ENCODE measurements around the gene DNAJC5.

DNA sequence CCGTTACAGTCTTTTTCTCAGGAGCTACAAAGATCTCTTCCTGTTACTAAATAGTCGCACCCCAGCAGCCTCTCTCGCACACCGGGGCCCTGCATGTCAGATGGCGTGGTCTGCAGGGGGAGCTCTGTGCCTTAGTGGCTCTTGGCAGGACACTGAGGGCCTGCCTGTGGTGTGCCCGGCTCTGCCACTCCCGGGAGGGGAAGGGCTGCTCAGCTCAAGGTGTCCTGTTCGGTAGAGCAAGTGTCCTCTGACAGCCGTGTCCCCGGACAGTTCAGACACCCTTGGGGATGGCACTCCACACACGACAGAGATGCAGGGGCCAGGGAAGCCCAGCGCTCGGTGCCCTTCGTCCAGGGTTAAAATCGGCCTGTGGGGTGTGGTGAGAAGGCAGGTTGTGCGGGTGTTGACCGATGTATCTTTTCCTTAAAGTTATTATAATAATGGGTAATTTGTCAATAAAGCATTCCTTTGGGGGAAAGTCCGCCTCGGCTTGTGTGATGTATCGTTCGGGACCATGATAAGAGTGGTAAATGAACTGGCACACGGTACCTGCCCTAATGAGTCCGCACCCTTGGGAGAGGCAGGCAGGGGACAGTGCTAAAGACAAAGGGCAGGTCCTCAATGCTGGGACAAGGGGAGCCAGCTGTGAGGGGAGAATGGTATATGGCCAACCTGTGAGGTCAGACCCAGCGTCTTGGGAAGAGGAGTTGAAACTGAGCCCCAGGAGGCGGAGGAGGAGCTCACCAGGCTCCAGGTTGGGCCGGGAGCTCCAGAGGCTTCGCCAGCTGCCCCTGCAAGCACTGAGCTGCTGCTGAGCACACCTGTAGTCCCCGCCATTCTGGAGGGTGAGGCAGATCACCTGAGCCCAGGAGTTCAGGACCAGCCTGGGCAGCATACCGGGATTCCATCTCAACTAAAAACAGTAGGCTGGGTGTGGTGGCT, 3.6 kb upstream of the DNAJC5 start:
- TF ChIP-seq MTF1 (CRISPR knock-in tag; IDR thresholded peaks at IDR 0.05; ENCODE audit: borderline replicate concordance), result no peak
- no peak for TF ChIP-seq GABPA (tag; conservative IDR thresholded peaks at IDR 0.05; ENCODE audit: low read depth)
- TF ChIP-seq PRMT5 (CRISPR knock-in tag; IDR thresholded peaks at IDR 0.05), result no peak
- no peak for TF ChIP-seq RAD21 (CRISPR knock-in tag; conservative IDR thresholded peaks at IDR 0.05 in 1 of 2, IDR thresholded peaks at IDR 0.05 in 1 of 2)
- no peak for TF ChIP-seq JUNB (CRISPR knock-in tag; conservative IDR thresholded peaks at IDR 0.05)
- no peak for TF ChIP-seq NFIX (CRISPR knock-in tag; IDR thresholded peaks at IDR 0.05; ENCODE audit: low read depth)
- TF ChIP-seq, protein P1, sequence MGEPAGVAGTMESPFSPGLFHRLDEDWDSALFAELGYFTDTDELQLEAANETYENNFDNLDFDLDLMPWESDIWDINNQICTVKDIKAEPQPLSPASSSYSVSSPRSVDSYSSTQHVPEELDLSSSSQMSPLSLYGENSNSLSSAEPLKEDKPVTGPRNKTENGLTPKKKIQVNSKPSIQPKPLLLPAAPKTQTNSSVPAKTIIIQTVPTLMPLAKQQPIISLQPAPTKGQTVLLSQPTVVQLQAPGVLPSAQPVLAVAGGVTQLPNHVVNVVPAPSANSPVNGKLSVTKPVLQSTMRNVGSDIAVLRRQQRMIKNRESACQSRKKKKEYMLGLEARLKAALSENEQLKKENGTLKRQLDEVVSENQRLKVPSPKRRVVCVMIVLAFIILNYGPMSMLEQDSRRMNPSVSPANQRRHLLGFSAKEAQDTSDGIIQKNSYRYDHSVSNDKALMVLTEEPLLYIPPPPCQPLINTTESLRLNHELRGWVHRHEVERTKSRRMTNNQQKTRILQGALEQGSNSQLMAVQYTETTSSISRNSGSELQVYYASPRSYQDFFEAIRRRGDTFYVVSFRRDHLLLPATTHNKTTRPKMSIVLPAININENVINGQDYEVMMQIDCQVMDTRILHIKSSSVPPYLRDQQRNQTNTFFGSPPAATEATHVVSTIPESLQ (CRISPR knock-in tag; IDR thresholded peaks at IDR 0.05), result no peak
